GM18909 (cell line): ENCODE measurements around the gene PRR5L.
A peak's percentile ranks its signal among the peaks of the same experiment; 100 is the strongest.

Experiments
- ATAC-seq: cut with Tn5 transposase; IDR thresholded peaks from one replicate; pipeline ENCODE4 v1.9.1; 2021; ENCODE audit warnings: mild to moderate bottlenecking; ENCODE audit not compliant: unreplicated experiment, poor library complexity

PRR5L gene

GRCh38 chr11:36394056-36394455 lies 98.0 kb downstream of the PRR5L start:
- ATAC-seq: no peak

DNA sequence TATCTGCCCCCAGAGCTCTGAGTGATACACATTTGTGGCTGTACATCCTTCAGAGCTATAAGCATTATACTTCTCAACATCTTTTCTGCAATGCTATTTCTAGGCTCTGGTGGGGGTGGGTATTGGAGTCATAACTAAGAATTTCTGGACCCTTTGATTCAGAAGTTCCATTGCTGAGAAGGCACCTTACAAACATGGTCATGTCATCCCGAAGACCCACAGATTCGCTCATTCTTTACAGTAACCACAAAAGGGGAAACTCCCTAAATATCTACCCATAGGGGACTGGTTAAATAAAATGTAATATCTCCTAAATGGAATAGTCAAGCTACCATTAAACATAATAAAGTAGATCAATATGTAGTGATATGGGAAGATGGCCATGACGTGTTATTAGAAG lies 98.8 kb downstream of the PRR5L start:
- no peak for ATAC-seq

DNA sequence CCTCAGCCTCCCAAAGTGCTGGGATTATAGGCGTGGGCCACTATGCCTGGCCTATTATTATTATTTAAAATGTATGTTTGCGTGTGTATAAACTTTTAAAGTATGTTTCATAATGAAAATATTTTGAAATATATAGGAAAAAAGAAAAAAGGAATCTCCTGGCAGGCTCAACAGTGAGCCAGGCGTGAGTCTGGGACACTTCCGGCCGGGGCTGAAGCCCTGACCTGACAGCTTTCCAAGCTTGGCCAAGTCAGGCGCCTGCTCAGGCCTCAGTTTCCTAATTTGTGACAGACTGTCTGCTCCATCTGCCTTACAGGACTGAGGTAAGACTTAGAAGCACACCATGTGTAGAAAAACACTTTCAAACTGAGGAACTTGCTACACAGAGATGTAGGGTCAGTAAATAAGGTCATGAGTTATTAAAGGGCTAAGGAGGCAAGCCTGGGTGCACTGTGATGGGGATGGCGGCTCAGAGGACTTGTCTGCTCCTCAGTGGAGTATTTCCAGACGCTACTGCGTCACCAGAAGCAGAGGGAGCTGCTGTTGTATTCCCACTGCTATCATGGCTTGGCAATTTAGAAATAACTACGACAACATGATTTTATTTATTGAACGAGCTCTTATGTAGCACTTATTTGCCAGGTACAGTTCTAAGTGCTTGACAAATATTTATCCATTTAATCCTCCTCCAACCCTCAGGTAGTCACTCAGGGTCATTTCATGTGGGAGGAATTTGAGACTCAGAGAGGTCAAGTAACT lies 100.1 kb downstream of the PRR5L start:
- no peak for ATAC-seq

DNA sequence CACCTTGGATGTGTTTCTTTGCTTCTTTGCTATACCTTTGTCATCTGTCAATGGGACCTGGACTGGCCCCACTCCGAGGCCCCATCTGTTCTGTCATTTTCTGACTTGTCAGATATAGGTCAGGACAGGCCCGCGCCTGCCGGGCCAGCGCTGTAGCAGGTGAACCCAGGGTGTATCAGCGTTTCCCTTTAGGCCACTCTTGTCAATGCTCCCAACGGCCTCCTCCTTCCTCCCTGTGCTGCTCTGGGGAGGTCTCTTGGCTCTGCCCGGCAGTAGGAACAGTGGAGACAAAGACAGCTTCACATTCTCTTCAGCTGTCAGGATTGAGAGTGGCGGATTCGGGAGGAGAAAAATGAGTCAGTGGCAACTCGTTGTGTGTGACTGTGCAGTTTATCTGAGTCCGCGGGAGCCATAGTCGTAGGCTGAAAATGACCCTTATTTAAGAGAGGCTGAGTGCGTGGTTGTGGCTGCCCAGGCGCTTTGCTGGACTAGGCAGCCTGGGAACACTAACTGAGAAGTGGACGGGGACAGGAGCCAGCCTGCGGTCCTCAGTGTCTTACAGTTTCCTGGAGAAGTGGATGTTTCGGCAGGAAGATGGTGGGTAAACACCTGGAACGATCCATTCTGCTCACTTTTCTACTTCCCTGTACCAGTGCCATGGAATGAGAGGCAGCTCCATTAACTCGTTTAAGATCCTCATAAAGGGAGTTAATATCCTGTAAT lies 102.3 kb downstream of the PRR5L start:
- no peak for ATAC-seq

DNA sequence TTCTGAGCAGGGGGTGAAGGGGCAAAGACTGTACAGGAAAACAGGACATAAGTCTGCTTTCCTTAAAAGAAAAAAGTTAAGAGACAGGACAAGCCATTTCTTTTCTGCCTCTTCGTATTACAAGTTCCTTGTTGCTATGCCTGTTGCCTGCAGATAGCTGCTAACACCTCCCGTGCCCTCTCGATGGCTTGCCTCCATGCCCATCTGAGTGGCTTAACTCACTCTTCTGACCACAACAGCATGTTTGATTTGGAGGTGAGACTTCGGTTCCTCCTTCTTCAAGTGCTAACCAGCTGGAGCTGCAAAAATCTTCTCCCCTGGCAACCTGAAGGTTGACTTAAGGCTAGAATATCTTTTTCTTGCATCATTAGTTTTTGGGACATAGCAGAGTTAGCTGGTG lies 103.1 kb downstream of the PRR5L start:
- ATAC-seq: no peak

GRCh38 chr11:36399745-36400144 lies 103.7 kb downstream of the PRR5L start:
- ATAC-seq: no peak

- no peak for ATAC-seq
Observed at GRCh38 chr11:36400766-36401455, 104.8 kb downstream of the PRR5L start.

- ATAC-seq: no peak
Observed at GRCh38 chr11:36402568-36403170, 106.6 kb downstream of the PRR5L start.

DNA sequence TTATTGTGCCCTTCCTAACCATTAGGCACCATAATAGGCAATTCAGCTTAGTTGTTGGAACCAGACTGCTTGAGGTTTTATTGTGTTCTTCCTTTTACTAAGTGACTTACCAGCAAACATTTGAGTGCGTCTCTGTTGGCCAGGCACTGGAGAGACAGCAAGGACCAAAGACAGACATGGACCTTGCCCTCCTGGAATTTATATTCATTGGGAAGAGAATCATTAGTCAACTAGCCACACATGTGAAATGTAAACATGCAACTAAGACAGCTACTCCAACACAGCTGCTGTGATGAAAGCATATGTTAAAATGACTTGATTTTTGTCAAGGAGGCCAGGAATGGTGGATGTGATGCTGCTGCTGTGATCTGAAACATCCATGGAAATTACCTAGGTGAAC lies 107.6 kb downstream of the PRR5L start:
- ATAC-seq: no peak

- ATAC-seq: no peak
Observed at GRCh38 chr11:36404831-36405230, 108.7 kb downstream of the PRR5L start.

DNA sequence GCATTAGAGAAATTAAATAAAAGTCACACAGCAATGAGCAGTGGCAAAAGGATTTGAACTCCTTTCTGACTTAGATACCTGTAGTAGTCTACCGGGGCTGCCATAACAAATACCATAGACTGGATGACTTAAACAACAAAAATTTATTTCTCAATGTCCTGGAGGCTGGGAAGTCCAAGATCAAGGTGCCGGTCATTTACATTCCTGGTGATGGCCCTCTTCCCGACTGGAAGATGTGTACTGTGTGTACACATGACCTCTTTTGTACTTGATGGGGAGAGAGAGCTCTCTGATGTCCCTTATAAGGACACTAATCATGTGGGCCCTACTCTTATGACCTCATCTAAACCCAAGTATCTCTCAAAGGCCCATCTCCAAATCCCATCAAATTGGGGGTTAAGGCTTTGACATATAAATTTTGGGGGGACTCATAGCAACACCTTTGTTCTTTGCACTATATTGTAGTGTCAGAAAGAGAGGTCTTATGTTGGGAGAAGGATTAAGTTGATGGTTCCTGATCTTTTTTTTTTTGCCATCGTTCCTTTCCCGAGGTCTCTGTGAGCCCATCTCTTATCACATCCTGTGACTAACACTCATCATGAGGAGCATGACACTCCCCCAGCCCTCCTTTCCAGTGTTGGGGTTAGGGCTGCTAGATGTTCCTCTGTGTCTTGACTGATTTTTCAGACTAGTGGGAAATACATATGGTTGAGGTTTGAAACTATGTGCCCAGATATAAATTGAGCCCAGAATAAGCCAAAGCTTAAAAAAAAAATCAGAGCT lies 109.7 kb downstream of the PRR5L start:
- no peak for ATAC-seq

DNA sequence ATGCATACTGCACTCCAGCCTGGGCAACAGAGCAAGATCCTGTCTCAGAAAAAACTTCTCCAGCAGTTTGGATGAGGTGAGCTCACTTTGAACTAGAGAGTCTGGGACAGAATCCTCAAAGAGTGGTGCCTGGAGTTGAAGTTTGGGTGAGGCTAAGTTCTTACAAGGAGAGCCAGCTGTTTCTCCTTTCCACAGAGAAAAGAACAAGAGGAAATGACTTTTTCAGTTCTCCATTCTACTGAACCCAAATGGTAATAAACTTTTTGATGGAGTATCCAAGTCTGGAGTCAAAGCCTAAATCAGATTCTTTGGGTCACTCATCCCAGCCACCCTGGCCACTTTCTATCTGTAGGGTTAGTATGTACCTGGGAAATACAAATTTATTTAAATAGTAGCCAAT lies 111.3 kb downstream of the PRR5L start:
- no peak for ATAC-seq

DNA sequence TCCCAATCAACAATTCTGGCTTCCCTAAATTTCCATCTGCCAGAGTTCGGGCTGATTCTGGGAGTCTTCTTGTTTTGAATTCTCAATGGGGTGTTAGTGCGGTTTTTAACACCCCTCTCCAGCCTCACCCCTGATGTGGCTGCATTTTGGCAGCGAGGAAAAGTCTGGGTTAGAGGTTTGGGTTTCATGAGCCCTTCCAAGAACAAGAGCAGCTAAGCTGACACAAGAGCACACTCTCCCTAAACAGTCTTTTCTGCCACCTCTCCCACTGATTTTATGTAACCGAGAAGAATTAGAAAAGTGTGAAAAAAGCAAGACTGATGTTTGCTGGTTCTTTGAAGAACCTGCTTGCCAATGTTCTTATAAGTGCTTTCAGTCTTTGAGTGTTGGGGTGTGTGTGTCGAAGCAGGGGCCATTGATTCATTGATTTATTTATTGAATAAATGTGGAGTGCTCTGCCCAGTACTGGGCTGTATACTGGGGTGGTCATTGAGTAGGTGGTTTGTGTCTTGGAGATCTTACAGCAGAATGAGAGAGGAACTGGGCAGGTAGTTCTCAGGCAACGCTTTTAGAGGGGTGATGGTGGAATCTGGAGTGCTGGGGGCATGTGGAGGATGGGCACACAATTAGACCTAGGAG lies 112.5 kb downstream of the PRR5L start:
- ATAC-seq: no peak

DNA sequence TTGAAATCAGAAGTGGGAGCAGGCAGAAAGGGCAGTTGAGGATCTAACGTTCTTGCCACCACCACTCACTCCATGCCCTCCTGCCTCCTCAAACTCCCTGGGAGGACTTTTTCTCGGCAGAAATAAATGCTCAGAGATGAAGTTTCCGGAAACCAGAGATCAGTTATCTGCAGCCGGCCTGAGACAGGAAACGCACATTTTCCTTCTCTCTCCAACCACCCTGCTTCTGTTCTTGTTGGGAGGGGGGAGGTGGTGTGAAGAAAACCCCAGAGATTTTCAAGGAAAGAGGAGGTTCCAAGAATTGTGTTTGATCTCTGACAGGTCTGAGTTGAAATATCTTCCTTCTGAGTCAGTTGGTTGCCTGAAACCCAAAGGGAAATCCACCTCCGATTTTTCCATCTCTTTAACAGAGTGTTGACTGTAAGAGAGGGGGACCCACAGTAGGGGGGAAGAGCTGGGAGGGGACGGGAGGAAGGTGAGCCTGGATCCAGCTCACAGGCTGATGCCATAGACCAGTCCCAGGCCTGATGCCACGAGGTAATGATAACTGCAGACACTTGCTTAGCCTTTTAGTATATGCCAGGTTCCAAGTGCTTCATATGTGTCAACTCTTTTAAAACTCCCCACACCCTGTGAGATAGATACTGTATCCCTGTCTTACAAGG lies 113.2 kb downstream of the PRR5L start:
- ATAC-seq: no peak

- peak; percentile 71 for ATAC-seq
Observed at GRCh38 chr11:36411202-36411640, 115.1 kb downstream of the PRR5L start.

GRCh38 chr11:36412781-36413383 lies 116.8 kb downstream of the PRR5L start:
- ATAC-seq: no peak

GRCh38 chr11:36417154-36417553 lies 121.1 kb downstream of the PRR5L start:
- ATAC-seq: peak; percentile 50

DNA sequence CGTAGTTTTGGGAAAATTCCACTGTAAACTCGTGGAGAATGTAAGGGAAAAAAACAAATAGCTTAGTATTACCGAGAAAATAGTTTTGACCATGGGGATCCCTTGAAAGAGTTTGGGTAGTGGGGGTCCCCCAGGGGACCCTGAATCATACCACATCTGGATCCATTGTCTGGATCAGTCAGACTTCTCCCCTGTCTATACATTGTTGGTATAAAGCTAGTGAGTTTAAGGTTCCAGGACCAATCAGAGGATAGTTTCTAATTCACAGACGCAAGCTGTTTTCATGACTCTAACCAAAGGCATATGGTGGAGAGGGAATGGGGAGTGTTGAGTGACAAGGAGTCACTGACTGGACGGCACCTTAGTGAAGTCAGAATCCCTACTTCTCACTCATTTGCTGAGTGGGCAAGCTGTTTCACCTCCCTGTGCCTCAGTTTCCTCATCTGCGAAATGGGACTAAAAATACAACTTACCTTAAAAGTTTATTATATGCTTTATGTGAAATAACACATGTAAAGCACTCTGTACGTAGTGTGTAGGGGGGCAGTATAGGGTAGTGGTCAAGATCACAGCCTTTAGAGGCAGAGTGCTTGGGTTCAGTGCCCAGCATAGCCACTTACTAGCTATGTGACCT lies 123.8 kb downstream of the PRR5L start:
- no peak for ATAC-seq
